HuH-7.5 (cell line): ENCODE data around the gene LRPAP1.

Source experiments
- DNase-seq: peaks from one replicate; pipeline ENCODE4 v3.0.0; 2011; ENCODE audit warnings: low spot score

Gene LRPAP1

GRCh38 chr4:3485011-3485791, 47.0 kb downstream of the LRPAP1 start:
- no peak for DNase-seq

GRCh38 chr4:3484057-3484973, 47.9 kb downstream of the LRPAP1 start:
- peak; percentile 61 for DNase-seq

GRCh38 chr4:3483471-3483921, 48.7 kb downstream of the LRPAP1 start:
- DNase-seq: no peak

- no peak for DNase-seq
Observed at GRCh38 chr4:3482707-3483106, 49.5 kb downstream of the LRPAP1 start.

GRCh38 chr4:3481783-3482393, 50.3 kb downstream of the LRPAP1 start:
- no peak for DNase-seq

- DNase-seq: no peak
Observed at GRCh38 chr4:3481113-3481531, 51.1 kb downstream of the LRPAP1 start.

GRCh38 chr4:3480528-3481112, 51.6 kb downstream of the LRPAP1 start:
- peak; percentile 98 for DNase-seq

GRCh38 chr4:3479358-3480101, 52.7 kb downstream of the LRPAP1 start:
- no peak for DNase-seq

GRCh38 chr4:3478446-3479357, 53.5 kb downstream of the LRPAP1 start:
- DNase-seq: no peak

GRCh38 chr4:3477750-3478430, 54.3 kb downstream of the LRPAP1 start:
- DNase-seq: no peak

GRCh38 chr4:3476936-3477749, 55.1 kb downstream of the LRPAP1 start:
- DNase-seq: no peak

- peak; percentile 69 for DNase-seq
Observed at GRCh38 chr4:3476341-3476747, 55.9 kb downstream of the LRPAP1 start.

GRCh38 chr4:3475713-3476260, 56.4 kb downstream of the LRPAP1 start:
- DNase-seq: no peak

- no peak for DNase-seq
Observed at GRCh38 chr4:3475041-3475712, 57.0 kb downstream of the LRPAP1 start.

- no peak for DNase-seq
Observed at GRCh38 chr4:3473996-3474765, 58.0 kb downstream of the LRPAP1 start.

GRCh38 chr4:3473181-3473950, 58.9 kb downstream of the LRPAP1 start:
- DNase-seq: no peak
